MCF 10A (cell line): ENCODE data around the gene HM13. TPM values are rescaled to one million over a fixed set of nuclear protein-coding genes. Genes with fewer than 3 reads are reported as not detected.

Experiments used
- BruUV-seq: library from RNA; stranded (reverse); fragments of 400-500 nt; replicated peaks from 2 replicates; lab custom pipeline; 2021; lab: Mats Ljungman, UMichigan
- CTCF ChIA-PET: fragments of 300-600 bp; sonication (Branson Sonifier 250); formaldehyde crosslinking; extraction: SDS; loops from one replicate; lab custom pipeline; 2021; ENCODE audit warnings: antibody characterized with exemption, inconsistent platforms; lab: Yijun Ruan, JAX
- POLR2A ChIA-PET: fragments of 300-600, 350-650 bp; sonication (Branson Sonifier 250); formaldehyde crosslinking; extraction: SDS; loops from one replicate; lab custom pipeline; 2020; ENCODE audit warnings: antibody characterized with exemption, inconsistent platforms; lab: Yijun Ruan, JAX
- DNase-seq: peaks from one replicate; pipeline ENCODE4 v3.0.0-alpha.2; 2018; ENCODE audit not compliant: unreplicated experiment
- H3K27ac Mint-ChIP-seq: one replicate; pipeline ENCODE4 v1.8.0; 2022; ENCODE audit warnings: mild to moderate bottlenecking, low read depth, mixed read lengths; ENCODE audit not compliant: unreplicated experiment
- H3K27me3 Mint-ChIP-seq: one replicate; pipeline ENCODE4 v1.8.0; 2022; ENCODE audit warnings: mixed read lengths; ENCODE audit not compliant: insufficient read depth, unreplicated experiment
- H3K36me3 Mint-ChIP-seq: one replicate; pipeline ENCODE4 v1.8.0; 2022; ENCODE audit warnings: mild to moderate bottlenecking, moderate library complexity, mixed read lengths; ENCODE audit not compliant: insufficient read depth, unreplicated experiment
- H3K4me1 Mint-ChIP-seq: one replicate; pipeline ENCODE4 v1.8.0; 2022; ENCODE audit warnings: mixed read lengths; ENCODE audit not compliant: insufficient read depth, unreplicated experiment
- H3K4me3 Mint-ChIP-seq: one replicate; pipeline ENCODE4 v1.8.0; 2022; ENCODE audit warnings: mild to moderate bottlenecking, moderate library complexity, mixed read lengths; ENCODE audit not compliant: unreplicated experiment
- H3K9me3 Mint-ChIP-seq: one replicate; pipeline ENCODE4 v1.8.0; 2022; ENCODE audit warnings: mixed read lengths; ENCODE audit not compliant: unreplicated experiment
- intact Hi-C: fragments of 100-400 bp; cut with micrococcal nuclease; formaldehyde crosslinking; loops from 2 replicates; pipeline ENCODE4 v1.14.1; 2022
- total RNA-seq: library from RNA; stranded (reverse); gene quantifications from 2 replicates; pipeline ENCODE4 v1.2.3, GENCODE V29; 2022
- TF ChIP-seq, protein P1 (sequence below): fragments of 200-600 bp; IDR thresholded peaks from one replicate; pipeline ENCODE4 v1.8.0; 2022; ENCODE audit warnings: antibody characterized with exemption, mild to moderate bottlenecking; ENCODE audit not compliant: unreplicated experiment

HM13 gene
- total RNA-seq, 1 experiment from 2014 or later, result 276 TPM

DNA sequence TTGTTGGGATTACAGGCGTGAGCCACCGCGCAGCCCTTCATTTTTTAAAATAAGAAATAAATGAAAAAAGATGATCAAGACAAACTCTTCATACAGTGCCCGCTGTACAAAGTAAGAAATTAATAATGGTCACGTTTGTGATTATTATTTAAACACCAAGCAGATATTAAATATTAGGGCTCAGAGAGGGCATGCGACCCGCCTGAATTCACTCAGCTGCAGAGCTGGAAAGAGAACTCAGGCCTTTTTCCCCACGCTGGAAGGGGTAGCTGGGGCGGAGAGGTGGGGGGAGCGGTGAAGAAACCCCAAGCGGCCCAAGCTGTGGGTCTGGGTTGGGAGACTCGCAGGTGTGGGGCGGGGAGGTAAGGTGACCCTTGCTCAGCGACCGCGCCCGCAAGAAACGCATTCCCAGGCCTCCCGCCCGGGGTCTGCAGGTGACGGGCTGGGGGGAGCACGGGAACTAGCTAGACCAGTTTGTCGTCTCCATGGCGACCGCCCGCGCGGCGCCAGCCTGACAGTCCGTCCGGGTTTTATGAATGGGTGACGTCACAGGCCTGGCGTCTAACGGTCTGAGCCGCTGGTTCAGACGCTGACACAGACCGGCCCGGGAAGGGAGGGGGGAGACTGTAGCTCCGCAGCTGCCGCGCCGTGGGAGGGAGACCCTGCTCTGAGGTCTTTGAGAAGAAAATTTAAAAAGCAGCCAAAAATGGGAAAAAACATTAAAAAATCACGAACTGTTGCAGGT lies 89.8 kb downstream of the HM13 start:
- H3K27me3 Mint-ChIP-seq, result no peaks in the 10 kb centered on the region
- H3K9me3 Mint-ChIP-seq, result no peaks in the 10 kb centered on the region
- peak overlapping the region; percentile 88 for H3K4me3 Mint-ChIP-seq
- intact Hi-C loops, result no loop called here
- POLR2A ChIA-PET, result interaction anchor here (0.9 to 19.7 kb wide), 16 partner anchors 8 to 146 kb away, joined by 3 to 1321 read pairs (median 18); partner anchors contain the start of genes BCL2L1 and TPX2
- TF ChIP-seq, protein P1, sequence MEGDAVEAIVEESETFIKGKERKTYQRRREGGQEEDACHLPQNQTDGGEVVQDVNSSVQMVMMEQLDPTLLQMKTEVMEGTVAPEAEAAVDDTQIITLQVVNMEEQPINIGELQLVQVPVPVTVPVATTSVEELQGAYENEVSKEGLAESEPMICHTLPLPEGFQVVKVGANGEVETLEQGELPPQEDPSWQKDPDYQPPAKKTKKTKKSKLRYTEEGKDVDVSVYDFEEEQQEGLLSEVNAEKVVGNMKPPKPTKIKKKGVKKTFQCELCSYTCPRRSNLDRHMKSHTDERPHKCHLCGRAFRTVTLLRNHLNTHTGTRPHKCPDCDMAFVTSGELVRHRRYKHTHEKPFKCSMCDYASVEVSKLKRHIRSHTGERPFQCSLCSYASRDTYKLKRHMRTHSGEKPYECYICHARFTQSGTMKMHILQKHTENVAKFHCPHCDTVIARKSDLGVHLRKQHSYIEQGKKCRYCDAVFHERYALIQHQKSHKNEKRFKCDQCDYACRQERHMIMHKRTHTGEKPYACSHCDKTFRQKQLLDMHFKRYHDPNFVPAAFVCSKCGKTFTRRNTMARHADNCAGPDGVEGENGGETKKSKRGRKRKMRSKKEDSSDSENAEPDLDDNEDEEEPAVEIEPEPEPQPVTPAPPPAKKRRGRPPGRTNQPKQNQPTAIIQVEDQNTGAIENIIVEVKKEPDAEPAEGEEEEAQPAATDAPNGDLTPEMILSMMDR, result no peak
- H3K36me3 Mint-ChIP-seq, result peaks cover 10% of the 10 kb centered on the region
- DNase-seq, result peak; percentile 92
- BruUV-seq, result no TSS peak
- CTCF ChIA-PET, result interaction anchor here (0.6 to 25.4 kb wide), 11 partner anchors 8 to 1811 kb away, joined by 3 to 1902 read pairs (median 4); partner anchors contain the start of gene BCL2L1
- H3K27ac Mint-ChIP-seq, result peak overlapping the region; percentile 81
- peaks cover 23% of the 10 kb centered on the region for H3K4me1 Mint-ChIP-seq

DNA sequence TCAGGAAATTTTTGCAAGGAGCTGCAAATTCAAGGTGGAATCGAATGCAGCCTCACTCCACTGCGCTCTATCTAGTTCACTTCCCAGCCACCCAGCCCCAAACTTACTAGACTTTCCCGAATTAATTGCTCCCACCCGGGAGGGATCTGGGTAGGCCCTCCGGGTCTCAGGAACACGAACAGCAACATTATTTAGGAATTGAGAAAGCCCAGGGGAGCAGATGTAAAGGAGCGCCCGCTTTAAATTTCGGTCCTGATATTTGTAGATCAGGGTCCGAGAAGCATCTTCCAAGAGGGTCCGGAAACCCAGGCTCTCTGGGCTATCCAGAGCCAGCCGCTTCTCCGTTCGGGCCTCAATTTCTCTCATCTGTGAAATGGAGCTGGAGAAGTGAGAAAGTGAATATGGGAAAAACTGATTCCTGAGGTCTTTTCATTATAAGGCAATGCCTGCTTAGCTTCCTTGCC lies 90.4 kb downstream of the HM13 start:
- TSS peak; percentile 84 for BruUV-seq
- Mint-ChIP-seq H3K4me1 (peaks cover 23% of the 10 kb centered on the region), H3K27me3 (no peaks in the 10 kb centered on the region), H3K36me3 (peaks cover 10% of the 10 kb centered on the region), H3K9me3 (no peaks in the 10 kb centered on the region), H3K27ac (peak overlapping the region; percentile 81), H3K4me3 (peak overlapping the region; percentile 88)
- no peak for DNase-seq
- POLR2A ChIA-PET, result interaction anchor here (0.7 to 19.7 kb wide), 19 partner anchors 8 to 145 kb away, joined by 3 to 1321 read pairs (median 11); partner anchors contain the start of genes BCL2L1 and TPX2
- CTCF ChIA-PET, result interaction anchor here (0.6 to 25.4 kb wide), 11 partner anchors 8 to 1811 kb away, joined by 3 to 1902 read pairs (median 4); partner anchors contain the start of gene BCL2L1
- TF ChIP-seq, protein P1, result no peak
- intact Hi-C loops, result loop anchor here (1.0 kb wide), 1 partner anchor 31 kb away; no protein-coding TSS in a partner anchor

DNA sequence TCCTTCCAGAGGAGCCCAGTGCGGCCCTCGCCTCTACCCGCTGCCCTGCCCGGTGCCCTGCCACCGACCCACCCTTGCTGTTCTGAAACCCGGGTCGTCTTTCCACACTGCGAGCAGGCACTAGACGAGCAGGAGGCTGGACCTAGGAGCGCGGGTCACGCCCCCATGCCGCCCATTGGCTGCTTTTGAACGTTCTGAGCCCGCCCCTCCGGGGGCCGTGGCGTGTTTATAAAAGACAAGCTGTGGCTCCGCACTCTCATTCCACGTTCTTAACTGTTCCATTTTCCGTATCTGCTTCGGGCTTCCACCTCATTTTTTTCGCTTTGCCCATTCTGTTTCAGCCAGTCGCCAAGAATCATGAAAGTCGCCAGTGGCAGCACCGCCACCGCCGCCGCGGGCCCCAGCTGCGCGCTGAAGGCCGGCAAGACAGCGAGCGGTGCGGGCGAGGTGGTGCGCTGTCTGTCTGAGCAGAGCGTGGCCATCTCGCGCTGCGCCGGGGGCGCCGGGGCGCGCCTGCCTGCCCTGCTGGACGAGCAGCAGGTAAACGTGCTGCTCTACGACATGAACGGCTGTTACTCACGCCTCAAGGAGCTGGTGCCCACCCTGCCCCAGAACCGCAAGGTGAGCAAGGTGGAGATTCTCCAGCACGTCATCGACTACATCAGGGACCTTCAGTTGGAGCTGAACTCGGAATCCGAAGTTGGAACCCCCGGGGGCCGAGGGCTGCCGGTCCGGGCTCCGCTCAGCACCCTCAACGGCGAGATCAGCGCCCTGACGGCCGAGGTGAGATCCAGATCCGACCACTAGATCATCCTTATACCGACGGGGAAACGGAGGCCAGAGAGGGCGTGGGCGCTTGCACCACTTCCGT lies 91.0 kb downstream of the HM13 start, which contains the start of gene ID1:
TSS of gene ID1 (plus strand) at position 259 of the 871 bp plus-strand sequence. CDS start at position 358, 99 bp downstream.
- POLR2A ChIA-PET, result interaction anchor here (0.5 to 19.7 kb wide), 21 partner anchors 7 to 144 kb away, joined by 3 to 1321 read pairs (median 8); partner anchors contain the start of genes BCL2L1 and TPX2
- TF ChIP-seq, protein P1, result no peak
- peak within 1 kb of the TSS; percentile 81 for H3K27ac Mint-ChIP-seq
- peak within 1 kb of the TSS; percentile 88 for H3K4me3 Mint-ChIP-seq
- H3K9me3 Mint-ChIP-seq, result no peaks in the 10 kb centered on the region
- TSS peak; percentile 93 for BruUV-seq
- CTCF ChIA-PET, result interaction anchor here (0.6 to 25.4 kb wide), 11 partner anchors 7 to 1810 kb away, joined by 3 to 1902 read pairs (median 4); partner anchors contain the start of gene BCL2L1
- intact Hi-C loops, result loop anchor here (1.0 kb wide), 1 partner anchor 32 kb away; no protein-coding TSS in a partner anchor
- DNase-seq, result peak; percentile 98
- H3K36me3 Mint-ChIP-seq, result peaks cover 10% of the 10 kb centered on the region
- H3K27me3 Mint-ChIP-seq, result no peaks in the 10 kb centered on the region
- peaks cover 24% of the 10 kb centered on the region for H3K4me1 Mint-ChIP-seq
